Measurements from ENCODE around the gene SCARB1.

GRCh38 chr12:124740691-124741137 is 123.0 kb downstream of the SCARB1 start:
- TF ChIP-seq EZH2 (IDR thresholded peaks at IDR 0.05) (no peak), POLR2AphosphoS5 (IDR thresholded peaks at IDR 0.05; ENCODE audit: borderline replicate concordance, low read depth, low read length) (no peak)

Measured in SK-N-MC (cell line).